K562 (cell line): Measurements from ENCODE around the gene PID1. TPM values are rescaled to one million over a fixed set of nuclear protein-coding genes. Genes with fewer than 3 reads are reported as not detected.

Source experiments
- ATAC-seq: fragments of 200-7000 bp; cut with Tn5 transposase; 3 replicates; pipeline ENCODE4 v1.9.1; 2020; ENCODE audit warnings: moderate library complexity
- BruUV-seq: library from RNA; stranded (reverse); fragments of 400-500 nt; replicated peaks from 2 replicates; lab custom pipeline; 2021; lab: Mats Ljungman, UMichigan
- CTCF ChIA-PET: fragments of 300-600 bp; formaldehyde crosslinking; extraction: SDS; loops from one replicate; lab custom pipeline; 2021; ENCODE audit warnings: low intra/inter-chr PET ratio; lab: Yijun Ruan, JAX
- POLR2A ChIA-PET: fragments of 300-600, 350-650 bp; sonication (Branson Sonifier 250); formaldehyde crosslinking; extraction: SDS; loops from one replicate; lab custom pipeline; 2021; ENCODE audit warnings: antibody characterized with exemption, inconsistent platforms; lab: Yijun Ruan, JAX
- DNase-seq, 4 experiments: peaks; one replicate each; pipeline versions ENCODE4 v3.0.0 to v3.0.0-alpha.2; 2011 to 2018; ENCODE audit warnings: low spot score in 3 of 4, mixed read lengths in 3 of 4; ENCODE audit errors: extremely low read depth in 1 of 4
- FAIRE-seq: peaks from 2 replicates; lab custom pipeline; 2011; peaks lifted over from hg19 to GRCh38; lab: Jason Lieb, UNC
- H2AFZ ChIP-seq: 2 replicates; pipeline ENCODE4 v1.6.0; 2011; ENCODE audit warnings: low read depth, low read length, control low read depth, inconsistent platforms
- H3K27ac ChIP-seq: fragments of 200-600 bp; 3 replicates; pipeline ENCODE4 v1.8.0; 2011; ENCODE audit warnings: low read depth, mild to moderate bottlenecking, control low read depth, inconsistent platforms, low read length, moderate library complexity, mixed read lengths; ENCODE audit errors: extremely low read depth
- H3K27me3 ChIP-seq, 2 experiments: fragments of 300-600 bp in 1 of 2; 2 replicates in 1 of 2; 3 replicates in 1 of 2; pipeline versions ENCODE4 v1.6.0 to v1.8.0; 2011; ENCODE audit warnings: inconsistent platforms in 2 of 2, low read length in 2 of 2, mild to moderate bottlenecking in 1 of 2, mixed read lengths in 1 of 2, moderate library complexity in 1 of 2; ENCODE audit not compliant: control insufficient read depth in 2 of 2, insufficient read depth in 2 of 2
- H3K36me3 ChIP-seq: fragments of 300-600 bp; 3 replicates; pipeline ENCODE4 v1.8.0; 2011; ENCODE audit warnings: mild to moderate bottlenecking, low read length, inconsistent platforms; ENCODE audit not compliant: control insufficient read depth, insufficient read depth
- H3K4me1 ChIP-seq, 2 experiments: fragments of 200-600 bp in 1 of 2; replicated peaks in 1 of 2; 2 replicates in 1 of 2; 3 replicates in 1 of 2; pipeline versions ENCODE4 v1.5.1 to v1.8.0; 2011; ENCODE audit warnings: inconsistent platforms in 2 of 2, low read length in 2 of 2, mild to moderate bottlenecking in 1 of 2, mixed read lengths in 1 of 2, moderate library complexity in 1 of 2; ENCODE audit not compliant: control insufficient read depth in 2 of 2, insufficient read depth in 2 of 2
- H3K4me2 ChIP-seq: 2 replicates; pipeline ENCODE4 v1.6.1; 2011; ENCODE audit warnings: low read length, control low read depth, inconsistent platforms, mixed read lengths; ENCODE audit not compliant: insufficient read depth
- H3K4me3 ChIP-seq: fragments of 200-600 bp; sonication (generic), shearing (Covaris generic); 2 replicates; pipeline ENCODE4 v1.5.1; 2016; ENCODE audit warnings: control low read depth, inconsistent platforms
- H3K79me2 ChIP-seq: fragments of 200-600 bp; 3 replicates; pipeline ENCODE4 v1.8.0; 2011; ENCODE audit warnings: low read length, inconsistent platforms; ENCODE audit not compliant: control insufficient read depth, insufficient read depth
- H3K9ac ChIP-seq, 2 experiments: 2 replicates each; pipeline versions ENCODE4 v1.6.0 to v1.6.1; 2011; ENCODE audit warnings: low read depth in 2 of 2, low read length in 2 of 2, control low read depth in 1 of 2, inconsistent platforms in 1 of 2, mild to moderate bottlenecking in 1 of 2, mixed read lengths in 1 of 2; ENCODE audit not compliant: insufficient read depth in 1 of 2
- H3K9me1 ChIP-seq: one replicate; pipeline ENCODE4 v1.6.0; 2011; ENCODE audit warnings: inconsistent platforms, mild to moderate bottlenecking, low read length, moderate library complexity; ENCODE audit not compliant: control insufficient read depth, insufficient read depth
- H3K9me3 ChIP-seq: replicated peaks from 2 replicates; pipeline ENCODE4 v1.5.1; 2011; ENCODE audit warnings: low read depth, low read length, inconsistent platforms; ENCODE audit not compliant: control insufficient read depth, insufficient read depth
- H4K20me1 ChIP-seq: replicated peaks from 2 replicates; pipeline ENCODE4 v1.6.1; 2011; ENCODE audit warnings: low read length, inconsistent platforms, mixed read lengths; ENCODE audit not compliant: control insufficient read depth, insufficient read depth
- CAMTA2 ChIP-seq: fragments of 250-450 bp; sonication (Bioruptor Pico); conservative IDR thresholded peaks from 2 replicates; pipeline ENCODE4 v1.5.1; 2022
- CREBBP ChIP-seq: IDR thresholded peaks from one replicate; pipeline ENCODE4 v1.6.1; 2012; ENCODE audit warnings: low read depth, mild to moderate bottlenecking, control low read depth, inconsistent platforms, low read length
- DMBX1 ChIP-seq: fragments of 250-450 bp; sonication (Bioruptor Pico); IDR thresholded peaks from 2 replicates; pipeline ENCODE4 v1.8.0; 2022; ENCODE audit warnings: inconsistent platforms, mild to moderate bottlenecking, moderate library complexity, borderline replicate concordance
- MAFF ChIP-seq: IDR thresholded peaks from 2 replicates; pipeline ENCODE4 v1.6.1; 2012; ENCODE audit warnings: low read length, improper control_type of control experiment
- PCBP1 ChIP-seq: fragments of 200-400 bp; formaldehyde crosslinking; IDR thresholded peaks from 2 replicates; pipeline ENCODE4 v1.6.1; 2018; ENCODE audit warnings: mild to moderate bottlenecking, low read depth, low read length; ENCODE audit not compliant: poor library complexity, severe bottlenecking
- RFX5 ChIP-seq: IDR thresholded peaks from 2 replicates; pipeline ENCODE4 v1.6.1; 2011; ENCODE audit warnings: low read depth, mild to moderate bottlenecking, improper control_type of control experiment, low read length
- SMC3 ChIP-seq: conservative IDR thresholded peaks from 2 replicates; pipeline ENCODE4 v1.6.1; 2011; ENCODE audit warnings: low read depth, low read length, improper control_type of control experiment; ENCODE audit not compliant: insufficient read depth
- SREBF2 ChIP-seq: sonication (generic); formaldehyde crosslinking; IDR thresholded peaks from 2 replicates; pipeline ENCODE4 v1.4.0; 2020; ENCODE audit warnings: mild to moderate bottlenecking, missing genetic modification reagents
- THAP12 ChIP-seq: fragments of 250-450 bp; sonication (Bioruptor Pico); IDR thresholded peaks from 2 replicates; pipeline ENCODE4 v1.9.0; 2021; ENCODE audit warnings: mild to moderate bottlenecking, inconsistent platforms
- TSC22D4 ChIP-seq: fragments of 450-650 bp; IDR thresholded peaks from 2 replicates; pipeline ENCODE4 v1.6.1; 2016; ENCODE audit warnings: missing genetic modification characterization, missing biosample characterization, control low read depth
- ZNF184 ChIP-seq: sonication (generic); formaldehyde crosslinking; IDR thresholded peaks from 2 replicates; pipeline ENCODE4 v1.5.0; 2020; ENCODE audit warnings: missing genetic modification reagents
- ZNF253 ChIP-seq: fragments of 250-450 bp; sonication (Bioruptor Pico); conservative IDR thresholded peaks from 2 replicates; pipeline ENCODE4 v1.6.1; 2021; ENCODE audit warnings: mild to moderate bottlenecking
- ZNF586 ChIP-seq: fragments of 450-650 bp; formaldehyde crosslinking; conservative IDR thresholded peaks from 2 replicates; pipeline ENCODE4 v1.4.0; 2020; ENCODE audit warnings: mild to moderate bottlenecking, moderate library complexity
- ZNF717 ChIP-seq: fragments of 250-450 bp; sonication (Bioruptor Pico); IDR thresholded peaks from 2 replicates; pipeline ENCODE4 v1.5.0; 2021
- WGBS: fragments of 100-300 bp; shearing (Covaris generic); methylation state at CpG from one replicate; pipeline ENCODE4 v1.1.6; 2016; ENCODE audit warnings: low coverage, mixed read lengths; ENCODE audit not compliant: insufficient coverage; ENCODE audit errors: missing lambda C conversion rate; 5-methylcytosine and 5-hydroxymethylcytosine counted together
- in situ Hi-C: fragments of 300-500 bp; cut with MboI; formaldehyde crosslinking; loops from 4 replicates; pipeline ENCODE4 v1.15.0; 2018; ENCODE audit warnings: inconsistent platforms, mixed read lengths
- intact Hi-C: fragments of 100-400 bp; cut with micrococcal nuclease; formaldehyde crosslinking; loops from 2 replicates; pipeline ENCODE4 v1.14.2; 2022
- polyA plus RNA-seq, 8 experiments: library from polyadenylated mRNA; depleted of rRNA in 4 of 8; stranded (reverse) in 5 of 8; unstranded in 3 of 8; fragments of >200 nt; fragmentation: Nextera tagmentation in 2 of 8; fragmentation: Illumina TruSeq in 1 of 8; extraction: Ambion mirVana in 2 of 8; extraction: Trizol in 1 of 8; gene quantifications; 2 replicates each; pipeline versions ENCODE4 v1.2.1 to v1.2.3, GENCODE V29; 2011 to 2014; ENCODE audit warnings: inconsistent platforms in 1 of 8, missing spikeins in 1 of 8
- total RNA-seq, 7 experiments: library from RNA; depleted of rRNA in 6 of 7; stranded (reverse); fragments of >200 nt in 6 of 7; fragmentation: Illumina TruSeq in 2 of 7; extraction: Trizol in 2 of 7; gene quantifications; 2 replicates each; pipeline versions ENCODE4 v1.2.1 to v1.2.3, GENCODE V29; 2011 to 2021; ENCODE audit warnings: low replicate concordance in 1 of 7

PID1 gene
- total and polyA plus RNA-seq, 9 of the 15 experiments (the other 6 are each of a cell fraction or from before 2014, with no cell fraction given) = not detected

- DNase-seq (no peak), ATAC-seq (no peak), FAIRE-seq (no peak)
- H3K9ac ChIP-seq = no peak overlapping the region
- H3K4me3 ChIP-seq = no peak overlapping the region
- H3K27me3 ChIP-seq = no peaks in the 10 kb centered on the region
- no peak overlapping the region for H2AFZ ChIP-seq
- intact Hi-C loops = no loop called here
- WGBS = 0% methylated on average over 1 of the region's 1 CpG
- in situ Hi-C loops = no loop called here
- no peaks in the 10 kb centered on the region for H3K9me3 ChIP-seq
- no peak overlapping the region for H3K27ac ChIP-seq
- H3K79me2 ChIP-seq = no peaks in the 10 kb centered on the region
- no peaks in the 10 kb centered on the region for H3K36me3 ChIP-seq
- H3K9me1 ChIP-seq = no peaks in the 10 kb centered on the region
- ChIA-PET CTCF (no interaction called here), POLR2A (no interaction called here)
- no peak for TF ChIP-seq THAP12 (CRISPR knock-in tag)
- no peak for TF ChIP-seq MAFF
- TF ChIP-seq PCBP1 = no peak
- no peak for TF ChIP-seq ZNF717 (CRISPR knock-in tag)
- no peak for TF ChIP-seq TSC22D4 (tag)
- TF ChIP-seq ZNF184 (CRISPR knock-in tag) = no peak
- TF ChIP-seq SMC3 = no peak
- TF ChIP-seq RFX5 = no peak
- TF ChIP-seq DMBX1 (CRISPR knock-in tag) = no peak
- TF ChIP-seq CREBBP = no peak
- TF ChIP-seq ZNF253 (CRISPR knock-in tag) = no peak
- TF ChIP-seq SREBF2 (CRISPR knock-in tag) = no peak
- TF ChIP-seq CAMTA2 (CRISPR knock-in tag) = no peak
- no peak for TF ChIP-seq ZNF586 (CRISPR knock-in tag)
- no peaks in the 10 kb centered on the region for H4K20me1 ChIP-seq
- no TSS peak for BruUV-seq
- H3K4me2 ChIP-seq = no peak overlapping the region
- no peaks in the 10 kb centered on the region for H3K4me1 ChIP-seq
Measured at GRCh38 chr2:229300371-229300770, 29.3 kb upstream of the PID1 start.
